Mucosa of descending colon (tissue), 3 donors: ENCODE data around the gene PGAM1. TPM values are rescaled to one million over a fixed set of nuclear protein-coding genes. Genes with fewer than 3 reads are reported as not detected.

Source experiments
- ATAC-seq: fragments of 200-7000 bp; cut with Tn5 transposase; one replicate; pipeline ENCODE4 v1.9.1; 2020; ENCODE audit warnings: mild to moderate bottlenecking, moderate library complexity
- DNase-seq, 3 donors: peaks; one replicate each; pipeline ENCODE4 v3.0.0-alpha.2; 2020
- H3K36me3 ChIP-seq: fragments of 200-600 bp; one replicate; pipeline ENCODE4 v1.8.0; 2021; ENCODE audit warnings: low read depth, mild to moderate bottlenecking
- H3K4me1 ChIP-seq: fragments of 200-600 bp; one replicate; pipeline ENCODE4 v1.8.0; 2021; ENCODE audit warnings: low read depth, mild to moderate bottlenecking
- H3K4me3 ChIP-seq: fragments of 200-600 bp; one replicate; pipeline ENCODE4 v1.8.0; 2021; ENCODE audit warnings: mild to moderate bottlenecking
- H3K9me3 ChIP-seq: fragments of 200-600 bp; one replicate; pipeline ENCODE4 v1.8.0; 2021; ENCODE audit warnings: mild to moderate bottlenecking
- intact Hi-C, 2 donors: fragments of 100-400 bp; cut with DNase I in 1 of 2; cut with micrococcal nuclease in 1 of 2; formaldehyde crosslinking; loops; one replicate each; pipeline versions ENCODE4 v1.11.0 to v1.11.1; 2022; cut with DNase I, micrococcal nuclease
- total RNA-seq, 3 donors: library from RNA; stranded (reverse); fragmentation: NEBNext Ultra II Directional in 2 of 3; extraction: Animal tissue kit (Norgen Biotek cat#: 25700) in 2 of 3; gene quantifications; one replicate each; pipeline versions ENCODE4 v1.2.1 to v1.2.4, GENCODE V29; 2021 to 2023
- TF ChIP-seq, protein P1 (sequence below): fragments of 200-600 bp; IDR thresholded peaks from one replicate; pipeline ENCODE4 v1.8.0; 2022; ENCODE audit warnings: antibody characterized with exemption, mild to moderate bottlenecking
- donor health status: DM: no; HTN: no; CAD: no; lungs with moderate emphysema.
- donor health status: DM: no; HTN: no; CAD: no.
- donor health status: DM: no; HTN: yes; CAD: no.

PGAM1 gene
- total RNA-seq, 3 donors from 2014 or later = 173 to 244 (median 186) TPM

DNA sequence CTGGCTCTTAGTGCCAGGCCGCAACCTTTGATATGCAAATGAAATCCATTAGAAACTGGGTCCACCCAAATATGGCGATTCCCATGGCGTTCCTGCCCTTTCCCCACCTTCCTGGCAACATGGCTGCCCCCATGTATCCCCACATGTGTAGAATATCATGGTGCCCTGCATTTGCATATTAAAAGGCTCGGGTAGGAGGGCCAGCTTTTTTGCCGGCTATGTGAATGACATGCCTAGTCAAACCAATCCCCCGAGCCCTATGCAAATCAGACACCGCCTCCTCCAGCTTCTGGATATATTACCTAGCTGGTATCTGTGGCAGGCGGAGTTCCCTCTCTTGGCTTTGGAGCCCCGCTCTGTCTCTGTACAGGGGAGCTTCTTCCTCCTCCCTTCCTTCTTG lies 53.9 kb downstream of the PGAM1 start:
- intact Hi-C loops = no loop called here
- Histone ChIP-seq H3K4me1 (no peaks in the 10 kb centered on the region), H3K36me3 (peaks cover 12% of the 10 kb centered on the region), H3K9me3 (no peaks in the 10 kb centered on the region), H3K4me3 (no peak overlapping the region)
- DNase-seq (no peak), ATAC-seq (no peak)
- TF ChIP-seq, protein P1, sequence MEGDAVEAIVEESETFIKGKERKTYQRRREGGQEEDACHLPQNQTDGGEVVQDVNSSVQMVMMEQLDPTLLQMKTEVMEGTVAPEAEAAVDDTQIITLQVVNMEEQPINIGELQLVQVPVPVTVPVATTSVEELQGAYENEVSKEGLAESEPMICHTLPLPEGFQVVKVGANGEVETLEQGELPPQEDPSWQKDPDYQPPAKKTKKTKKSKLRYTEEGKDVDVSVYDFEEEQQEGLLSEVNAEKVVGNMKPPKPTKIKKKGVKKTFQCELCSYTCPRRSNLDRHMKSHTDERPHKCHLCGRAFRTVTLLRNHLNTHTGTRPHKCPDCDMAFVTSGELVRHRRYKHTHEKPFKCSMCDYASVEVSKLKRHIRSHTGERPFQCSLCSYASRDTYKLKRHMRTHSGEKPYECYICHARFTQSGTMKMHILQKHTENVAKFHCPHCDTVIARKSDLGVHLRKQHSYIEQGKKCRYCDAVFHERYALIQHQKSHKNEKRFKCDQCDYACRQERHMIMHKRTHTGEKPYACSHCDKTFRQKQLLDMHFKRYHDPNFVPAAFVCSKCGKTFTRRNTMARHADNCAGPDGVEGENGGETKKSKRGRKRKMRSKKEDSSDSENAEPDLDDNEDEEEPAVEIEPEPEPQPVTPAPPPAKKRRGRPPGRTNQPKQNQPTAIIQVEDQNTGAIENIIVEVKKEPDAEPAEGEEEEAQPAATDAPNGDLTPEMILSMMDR = no peak

DNA sequence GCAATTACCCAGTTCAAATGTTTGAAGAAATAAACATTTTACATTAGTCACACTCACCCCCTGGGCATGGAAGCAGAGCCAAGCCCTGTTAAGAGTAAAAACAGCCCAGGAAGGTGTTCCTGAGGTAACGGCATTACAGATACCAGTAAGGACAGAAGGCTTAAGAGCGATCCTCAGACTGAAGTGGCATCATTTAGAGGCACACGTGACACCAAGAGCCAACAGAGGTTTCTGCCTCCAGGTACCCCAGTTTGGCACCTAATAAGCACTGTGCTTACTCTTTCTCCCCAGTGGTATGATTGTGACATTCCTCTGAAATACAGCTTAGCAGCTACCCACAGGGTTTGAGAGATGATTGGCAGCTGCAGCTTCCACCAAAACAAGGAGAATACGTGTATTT lies 55.1 kb downstream of the PGAM1 start:
- intact Hi-C loops = no loop called here
- no peaks in the 10 kb centered on the region for H3K9me3 ChIP-seq
- H3K36me3 ChIP-seq = peaks cover 12% of the 10 kb centered on the region
- H3K4me1 ChIP-seq = no peaks in the 10 kb centered on the region
- DNase-seq (no peak), ATAC-seq (no peak)
- TF ChIP-seq, protein P1 = no peak
- H3K4me3 ChIP-seq = no peak overlapping the region

DNA sequence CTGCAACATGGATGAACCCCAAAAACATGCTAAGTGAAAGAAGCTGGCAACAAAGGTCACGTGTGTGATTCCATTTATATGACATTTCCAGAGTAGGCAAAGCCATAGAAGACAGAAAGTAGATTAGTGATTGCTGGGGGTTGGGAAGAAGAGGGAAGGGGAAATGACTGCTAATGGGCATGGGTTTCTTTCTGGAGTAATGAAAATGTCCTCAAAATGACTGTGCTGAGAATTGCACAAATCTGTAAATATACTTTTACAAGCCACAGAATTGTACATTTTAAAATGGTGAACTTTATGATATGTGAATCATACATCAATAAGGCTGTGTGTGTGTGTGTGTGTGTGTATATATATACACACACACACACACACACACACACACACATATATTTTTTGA lies 56.4 kb downstream of the PGAM1 start:
- intact Hi-C loops = no loop called here
- Histone ChIP-seq H3K9me3 (no peaks in the 10 kb centered on the region), H3K4me3 (no peak overlapping the region), H3K4me1 (no peaks in the 10 kb centered on the region), H3K36me3 (peaks cover 8% of the 10 kb centered on the region)
- DNase-seq (no peak), ATAC-seq (no peak)
- TF ChIP-seq, protein P1 = no peak

Other genes starting within 250 kb of the PGAM1 start
- gene SLIT1, start 240.2 kb upstream of the PGAM1 start, total RNA-seq = 1 to 10 TPM in 1 of 3 donors, under 1 TPM in 2; 0.17 to 1.1 (median 0.24) TPM
- 10 to 100 TPM in 1 of 3 donors, 1 to 10 TPM in 2; 5.9 to 10.7 (median 8.8) TPM for gene ARHGAP19, start 133.6 kb upstream of the PGAM1 start, total RNA-seq
- 1 to 10 TPM; 4.7 to 9.6 (median 7.2) TPM for gene FRAT1, start 106.9 kb upstream of the PGAM1 start, total RNA-seq
- 10 to 100 TPM; 26.2 to 42.5 (median 33.3) TPM for gene FRAT2, start 91.5 kb upstream of the PGAM1 start, total RNA-seq
- 10 to 100 TPM; 14.6 to 19.4 (median 16.9) TPM for gene RRP12, start 24.9 kb upstream of the PGAM1 start, total RNA-seq
- 10 to 100 TPM; 20.7 to 30.9 (median 21.3) TPM for gene EXOSC1, start 19.8 kb downstream of the PGAM1 start, total RNA-seq
- 10 to 100 TPM; 28.8 to 37.0 (median 29.5) TPM for gene ZDHHC16, start 20.0 kb downstream of the PGAM1 start, total RNA-seq
- gene MMS19, start 72.2 kb downstream of the PGAM1 start, total RNA-seq = 10 to 100 TPM; 45.7 to 48.5 (median 47.0) TPM
- gene UBTD1, start 72.7 kb downstream of the PGAM1 start, total RNA-seq = 1 to 10 TPM in 2 of 3 donors, under 1 TPM in 1; 0.49 to 7.3 (median 3.4) TPM
- under 1 TPM; 0.29 to 0.75 (median 0.35) TPM for gene ANKRD2, start 146.6 kb downstream of the PGAM1 start, total RNA-seq
- under 1 TPM in 2 of 3 donors, not detected in 1; 0.29 to 0.47 TPM for gene HOGA1, start 158.2 kb downstream of the PGAM1 start, total RNA-seq
- gene C10orf62, start 163.5 kb downstream of the PGAM1 start, total RNA-seq = not detected
- gene MORN4, start 207.3 kb downstream of the PGAM1 start, total RNA-seq = 1 to 10 TPM; 1.9 to 2.7 (median 2.6) TPM
- 10 to 100 TPM; 11.2 to 13.7 (median 11.7) TPM for gene PI4K2A, start 214.5 kb downstream of the PGAM1 start, total RNA-seq